Testis (tissue), 2 donors: ENCODE results near the gene KLHL29.

Experiments used
- CTCF ChIP-seq, 3 experiments: fragments of 450-650 bp in 2 of 3; fragments of 200-600 bp in 1 of 3; sonication (generic) in 1 of 3; IDR thresholded peaks; one replicate each; pipeline ENCODE4 v1.5.1; 2016 to 2019; ENCODE audit warnings: antibody characterized with exemption in 3 of 3, mild to moderate bottlenecking in 2 of 3, moderate library complexity in 1 of 3
- POLR2A ChIP-seq: fragments of 450-650 bp; IDR thresholded peaks from one replicate; pipeline ENCODE4 v1.6.1; 2017; ENCODE audit warnings: antibody characterized with exemption, mild to moderate bottlenecking, moderate library complexity

GRCh38 chr2:23708771-23709170 lies 323.8 kb downstream of the KLHL29 start:
- TF ChIP-seq CTCF (IDR thresholded peaks at IDR 0.05) (no peak), POLR2A (no peak)
